RPMI8226 (cell line): ENCODE measurements around the gene NYNRIN.

Experiments used
- DNase-seq: peaks from one replicate; pipeline ENCODE4 v3.0.0-alpha.2; 2015

Gene NYNRIN

GRCh38 chr14:24416932-24417619 lies 18.3 kb downstream of the NYNRIN start:
- no peak for DNase-seq

DNA sequence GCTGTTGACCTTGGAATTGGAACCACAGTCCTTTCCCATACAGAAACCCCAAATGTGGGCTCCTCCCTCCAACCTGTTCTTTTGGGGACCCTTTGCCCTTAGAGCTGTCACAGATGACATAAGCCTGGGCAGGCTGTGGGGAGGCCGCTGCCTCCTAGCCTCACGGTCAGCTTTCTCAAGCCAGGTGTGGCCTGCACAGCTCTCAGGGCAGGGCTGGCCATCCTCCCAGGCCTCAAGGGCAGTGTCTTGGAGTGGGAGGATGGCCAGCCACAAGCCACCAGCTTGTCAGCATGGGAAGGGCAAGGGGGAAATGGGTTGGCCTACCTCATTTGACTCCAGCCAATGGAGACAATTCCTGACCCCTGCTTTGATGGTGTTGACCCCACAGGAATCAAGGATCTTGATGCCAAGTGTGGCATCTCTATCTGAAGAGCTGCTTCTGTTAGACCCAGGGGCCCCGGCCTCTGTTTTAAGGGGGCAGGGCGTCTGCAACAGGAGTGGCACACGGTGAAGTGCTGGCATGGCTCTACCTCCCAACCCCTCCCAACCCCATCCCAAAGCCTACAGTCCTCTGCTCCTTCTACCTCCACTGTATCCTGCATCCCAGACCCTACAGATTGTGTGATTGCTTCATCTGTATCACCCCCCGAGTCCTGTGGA lies 19.2 kb downstream of the NYNRIN start:
- no peak for DNase-seq

- peak; percentile 60 for DNase-seq
These were observed 19.7 kb downstream of the NYNRIN start for GRCh38 chr14:24418492-24418873.

- no peak for DNase-seq
These were observed 23.5 kb downstream of the NYNRIN start for GRCh38 chr14:24422261-24422660.

DNA sequence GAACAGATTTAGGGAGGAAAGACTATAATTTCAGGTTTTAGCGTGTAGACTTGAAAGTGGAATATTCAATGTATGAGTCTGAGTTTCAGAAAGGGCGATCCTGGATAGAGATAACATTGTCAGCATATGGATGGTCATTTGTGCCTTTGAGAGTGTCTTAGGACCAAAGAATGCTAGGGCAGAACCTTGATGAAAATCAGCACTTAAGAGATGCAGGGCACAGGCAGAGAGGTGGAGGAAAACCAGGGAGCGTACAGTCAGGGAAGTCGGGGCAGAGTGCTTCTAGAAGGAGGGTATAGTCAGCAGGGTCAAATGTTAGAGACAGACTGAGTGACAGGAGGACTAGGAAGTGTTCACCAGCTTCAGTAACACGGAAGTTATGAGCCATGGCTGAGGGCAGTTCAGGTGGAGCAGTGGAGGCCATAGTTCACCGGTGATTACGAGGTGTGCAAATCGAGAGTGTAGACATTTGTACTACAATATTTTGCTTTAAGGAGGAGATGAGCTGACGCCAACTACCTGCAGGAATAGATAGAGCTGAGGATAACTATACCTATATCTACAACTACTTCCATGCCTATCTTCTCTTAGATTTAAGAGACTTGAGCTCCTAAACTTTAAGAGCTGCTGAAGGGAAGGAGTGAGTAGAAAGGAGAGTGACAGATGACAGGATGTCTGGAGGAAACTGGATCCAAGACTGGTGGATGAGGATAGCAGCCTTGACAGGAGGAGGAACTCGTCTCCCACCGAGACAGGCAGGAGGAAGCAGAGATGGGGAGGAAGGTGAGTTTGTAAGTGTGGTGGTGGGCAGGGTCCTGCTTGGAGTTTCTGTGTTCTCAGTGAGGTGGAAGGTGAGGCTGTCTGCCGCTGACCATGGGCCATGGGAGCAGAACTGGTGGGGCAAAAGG lies 24.1 kb downstream of the NYNRIN start:
- no peak for DNase-seq

GRCh38 chr14:24425704-24426103 lies 26.9 kb downstream of the NYNRIN start:
- DNase-seq = no peak

- DNase-seq = no peak
These were observed 27.5 kb downstream of the NYNRIN start for GRCh38 chr14:24426150-24426911.

DNA sequence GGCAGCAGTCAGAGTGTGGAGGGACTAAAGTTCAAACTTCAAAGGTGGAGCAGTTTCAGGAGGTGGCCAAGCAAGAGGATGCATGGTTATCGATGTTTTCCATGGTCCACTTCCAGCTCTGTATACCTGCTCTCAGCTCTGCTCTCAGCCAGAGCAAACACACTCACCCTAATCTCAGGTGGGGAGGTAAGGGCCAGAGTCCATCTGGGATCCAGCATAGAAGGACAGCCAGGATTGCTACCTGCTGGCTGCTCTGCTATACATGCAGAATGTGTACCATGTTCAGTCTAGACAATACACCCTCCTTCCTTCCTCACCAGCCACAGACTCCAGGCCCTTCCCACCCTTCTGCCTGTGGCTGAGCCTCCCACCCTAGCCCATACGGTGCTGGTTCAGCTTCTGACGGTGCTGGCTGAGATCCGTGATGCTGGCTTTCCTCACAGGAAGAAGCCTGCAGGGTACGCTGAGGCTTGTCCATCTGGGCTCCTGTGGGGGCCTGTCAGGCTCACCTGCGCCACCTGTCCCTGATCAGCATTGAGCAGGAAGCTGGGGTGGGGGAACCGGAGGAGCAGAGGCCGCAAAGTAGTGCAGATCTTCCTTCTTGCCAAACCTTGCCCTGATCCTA lies 28.2 kb downstream of the NYNRIN start:
- no peak for DNase-seq

DNA sequence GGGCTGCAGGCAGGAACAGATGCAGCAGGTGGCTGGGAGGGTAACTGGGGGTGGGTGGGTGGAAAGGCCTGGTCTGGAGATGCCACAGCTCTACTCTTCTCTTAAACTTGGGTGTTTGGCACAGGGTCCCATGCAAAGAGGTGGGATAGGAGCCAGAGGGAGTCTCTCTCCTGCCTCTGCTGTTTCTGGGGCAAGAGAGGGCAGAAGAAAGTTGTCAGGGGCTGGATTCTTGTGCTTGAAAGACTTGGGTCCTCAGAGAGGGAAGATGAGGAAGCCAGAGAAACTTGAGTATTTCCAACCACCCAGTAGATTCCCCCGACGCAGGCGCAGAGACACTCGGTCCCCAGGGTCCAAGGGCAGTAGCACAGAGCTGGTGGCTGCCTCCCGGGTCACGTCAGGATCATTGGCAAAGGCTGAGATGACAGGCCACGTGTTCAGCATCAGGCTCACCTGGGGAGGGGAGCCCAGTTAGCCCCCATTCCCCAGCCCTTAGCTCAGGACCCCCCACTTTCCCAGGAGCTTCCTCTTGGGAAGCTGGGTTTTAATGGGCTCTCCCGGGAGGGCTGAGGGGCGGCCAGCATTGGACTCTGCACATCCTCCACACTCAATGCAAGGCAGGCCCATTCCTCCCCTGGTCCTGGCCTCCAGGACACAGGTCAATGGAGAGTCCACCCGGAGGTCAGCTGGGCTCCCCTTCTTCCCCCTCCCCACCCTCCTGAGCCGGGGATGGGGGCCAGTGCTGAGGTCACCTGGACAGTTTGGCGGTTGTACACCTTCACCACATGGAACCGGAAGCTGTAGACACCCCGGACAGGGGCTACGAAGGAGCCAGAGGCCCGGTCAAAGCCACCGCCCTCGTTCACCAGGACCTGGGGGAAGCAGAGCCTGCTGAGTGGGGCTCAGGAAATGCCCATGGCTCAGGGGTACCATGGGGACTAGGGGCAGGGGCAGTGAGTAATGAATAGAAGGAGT lies 29.0 kb downstream of the NYNRIN start:
- DNase-seq = no peak

DNA sequence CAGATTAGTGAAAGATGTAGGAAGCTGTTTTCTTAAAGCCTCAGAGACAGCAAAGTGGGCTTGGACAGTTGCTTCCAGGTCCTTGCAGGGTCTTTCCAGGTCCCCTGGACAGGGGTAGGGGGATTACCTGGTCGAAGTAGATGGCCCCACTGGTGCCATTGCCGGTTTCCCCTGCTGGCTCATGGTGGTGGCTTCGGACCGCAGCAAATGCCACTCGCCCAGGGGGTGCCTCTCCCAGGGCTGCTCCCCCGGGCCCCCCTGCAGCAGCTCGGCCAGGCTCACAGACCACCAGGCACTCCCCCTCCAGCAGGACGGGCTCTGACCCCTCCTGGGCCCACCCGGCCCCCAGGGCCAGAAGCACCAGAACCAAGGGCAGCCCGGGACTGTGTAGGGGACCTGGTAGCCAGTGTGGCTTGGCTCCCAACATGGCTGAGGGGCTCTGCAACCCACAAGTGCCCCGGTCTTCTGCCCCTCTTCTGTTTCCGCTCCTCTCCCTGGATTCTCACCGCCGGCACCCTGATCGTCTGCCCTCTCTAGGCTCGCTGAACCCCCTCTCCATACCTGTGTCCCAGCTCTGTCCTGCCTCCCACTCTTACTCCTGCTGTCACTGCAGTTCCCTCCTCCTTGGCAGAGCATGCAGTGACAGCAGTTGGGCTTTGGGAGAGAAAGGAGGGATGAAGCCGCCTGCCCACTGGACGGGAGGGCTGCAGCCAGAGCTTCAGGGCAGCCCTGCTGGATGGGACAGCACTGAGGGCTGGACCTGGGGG lies 30.0 kb downstream of the NYNRIN start:
- no peak for DNase-seq

DNA sequence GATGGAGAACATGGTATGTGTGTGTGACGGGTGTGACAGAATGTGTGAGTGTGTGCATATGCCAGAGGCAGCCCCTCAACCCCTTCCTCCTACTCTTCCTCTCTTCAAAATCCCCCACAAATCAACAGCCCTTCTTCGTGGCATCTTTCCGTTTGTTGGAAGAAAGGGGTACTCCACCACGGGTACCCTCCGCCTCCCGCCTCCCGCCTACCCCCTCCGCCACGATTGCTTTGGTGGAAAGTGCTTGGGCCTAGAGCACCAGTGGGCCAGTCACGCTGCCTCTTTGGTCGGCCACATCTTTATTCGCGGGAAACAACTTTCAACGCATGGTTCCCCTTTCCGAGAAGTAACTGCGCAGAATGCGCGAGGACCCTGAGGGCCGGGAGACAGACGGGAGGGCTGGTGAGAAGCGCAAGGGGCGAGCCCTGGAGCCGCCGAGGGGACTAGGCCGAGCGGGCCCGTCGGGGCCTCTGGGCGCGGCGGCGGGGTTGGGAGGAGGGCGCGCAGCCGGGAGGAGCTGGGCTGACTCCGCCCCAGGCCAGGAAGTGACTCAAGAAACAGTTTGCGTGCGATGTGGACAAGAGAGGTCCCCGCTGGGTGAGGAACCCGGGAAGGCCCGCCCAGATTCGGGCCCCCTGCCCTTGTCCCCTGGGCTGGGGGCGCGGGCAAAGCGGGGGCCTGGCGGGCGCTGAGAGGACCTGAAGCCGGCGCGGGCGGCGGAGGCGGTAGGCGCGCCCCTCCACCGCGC lies 30.8 kb downstream of the NYNRIN start, which contains the start of the genes CBLN3 and KHNYN:
CBLN3 (minus strand) TSS at position 274 of the 748 bp plus-strand sequence. CDS start 614 bp downstream, outside the sequence.
KHNYN (plus strand) TSS at position 560 of the 748 bp plus-strand sequence. CDS start 777 bp downstream, outside the sequence.
- DNase-seq = peak; percentile 83

GRCh38 chr14:24430143-24430681 lies 31.4 kb downstream of the NYNRIN start:
- DNase-seq = peak; percentile 49

DNA sequence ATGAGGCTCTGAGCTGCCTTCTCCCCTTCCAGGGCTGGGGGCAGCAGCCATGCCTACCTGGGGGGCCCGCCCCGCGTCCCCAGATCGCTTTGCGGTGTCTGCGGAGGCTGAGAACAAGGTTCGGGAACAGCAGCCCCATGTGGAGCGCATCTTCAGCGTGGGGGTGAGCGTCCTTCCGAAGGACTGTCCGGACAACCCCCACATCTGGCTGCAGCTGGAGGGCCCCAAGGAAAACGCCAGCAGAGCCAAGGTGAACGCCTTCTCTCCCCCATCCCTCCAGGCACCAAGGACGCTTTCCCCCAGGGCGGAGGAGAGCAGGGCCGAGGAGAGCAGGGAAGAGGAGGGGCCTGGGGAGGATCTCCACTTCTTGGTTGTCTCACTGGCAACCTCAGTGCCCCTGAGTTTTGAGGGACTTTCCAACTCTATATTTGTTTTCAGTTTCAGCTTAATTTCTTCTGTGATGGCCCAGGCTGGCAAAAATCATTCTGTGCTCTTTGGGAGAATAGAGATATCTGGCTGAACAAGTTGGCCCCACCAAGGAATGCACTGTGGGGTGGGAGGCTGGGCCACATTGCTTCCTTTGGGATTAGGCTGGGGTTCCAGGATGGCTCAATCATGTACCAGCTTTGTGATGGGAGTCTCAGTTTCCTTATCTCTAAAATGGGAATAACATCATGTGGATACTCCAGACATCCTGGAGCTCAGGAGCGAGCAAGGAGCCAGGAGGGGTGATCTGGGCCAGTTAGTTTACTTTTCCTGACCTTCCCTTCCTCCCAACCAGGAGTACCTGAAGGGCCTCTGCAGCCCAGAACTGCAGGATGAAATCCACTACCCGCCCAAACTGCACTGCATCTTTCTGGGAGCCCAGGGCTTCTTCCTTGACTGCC lies 32.1 kb downstream of the NYNRIN start:
- peak; percentile 46 for DNase-seq

GRCh38 chr14:24431569-24432258 lies 32.9 kb downstream of the NYNRIN start:
- DNase-seq = peak; percentile 92

- DNase-seq = no peak
These were observed 33.7 kb downstream of the NYNRIN start for GRCh38 chr14:24432259-24433131.

DNA sequence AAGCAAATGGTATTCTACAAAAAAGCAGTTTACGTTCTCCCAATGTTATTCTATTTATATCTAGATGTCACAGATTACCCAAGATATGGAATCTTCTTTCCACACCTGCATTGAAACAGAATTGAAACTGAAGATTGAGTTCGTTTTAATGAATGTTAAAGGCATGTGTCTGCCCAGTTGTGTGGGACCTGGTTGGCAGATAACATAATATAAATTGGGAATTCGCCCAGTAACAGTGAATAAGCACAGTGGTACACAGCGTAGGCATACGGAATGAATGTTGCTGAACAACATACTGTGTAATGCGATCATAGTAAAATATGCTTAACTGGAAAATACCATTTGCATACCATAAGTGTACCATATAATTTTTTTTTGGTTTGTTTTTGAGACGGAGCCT lies 35.2 kb downstream of the NYNRIN start:
- DNase-seq = no peak
